GM19239 (cell line): Measurements from ENCODE around the gene ADGRV1.
"Not testable (repeated sequence)": the region's sequence is repeated elsewhere in the genome, so short reads cannot be mapped to it uniquely, and the experiment has no call there.

Experiments used
- DNase-seq: peaks from one replicate; pipeline ENCODE4 v3.0.0; 2011; ENCODE audit warnings: low spot score; ENCODE audit not compliant: insufficient read length
- FAIRE-seq: peaks from 2 replicates; lab custom pipeline; 2011; peaks lifted over from hg19 to GRCh38; lab: Jason Lieb, UNC

Gene ADGRV1

DNA sequence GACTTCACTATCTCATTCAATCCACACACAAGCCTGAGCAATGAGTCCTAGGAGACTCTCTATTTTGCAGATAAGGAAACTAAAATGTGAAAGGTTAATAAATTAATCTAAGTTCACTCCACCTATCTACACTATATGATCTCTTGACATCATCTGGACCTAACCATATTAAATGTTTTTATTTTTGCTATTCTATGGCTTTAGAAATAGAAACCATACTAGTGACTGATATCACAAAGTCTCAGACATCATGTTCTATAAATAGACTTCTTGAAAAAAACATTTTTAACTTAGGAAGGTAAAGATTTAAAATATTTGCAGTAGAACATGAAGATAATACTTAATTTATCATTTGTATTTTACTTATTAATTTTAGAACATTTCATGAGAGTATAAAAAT is 9.4 kb upstream of the ADGRV1 start:
- DNase-seq (no peak), FAIRE-seq (no peak)

DNA sequence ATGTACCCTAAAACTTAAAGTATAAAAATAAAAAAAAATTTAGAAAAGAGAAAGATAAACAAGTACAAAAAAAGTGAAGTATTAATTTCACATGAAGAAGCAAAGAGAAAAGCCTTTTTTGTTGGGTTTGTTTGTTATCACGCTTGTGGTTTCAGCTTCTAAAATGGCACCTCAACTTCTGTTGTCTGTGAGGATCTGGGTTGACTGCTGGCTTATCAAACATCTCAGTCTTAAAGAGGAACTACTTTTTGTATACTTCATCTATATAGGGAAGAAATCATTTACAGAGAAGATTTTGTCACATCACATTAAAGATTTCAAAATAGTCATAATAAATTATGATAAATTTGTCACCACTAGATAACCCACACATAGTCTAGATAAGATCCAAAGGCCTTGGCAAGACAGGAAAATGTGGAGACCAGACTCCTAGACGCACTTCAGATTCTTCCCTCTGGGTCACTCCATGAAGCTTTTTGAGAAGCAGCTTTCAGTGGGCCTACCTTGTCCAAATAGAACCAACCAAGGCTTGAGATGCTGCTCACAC is 8.8 kb upstream of the ADGRV1 start:
- DNase-seq = no peak
- FAIRE-seq = no peak

GRCh38 chr5:90550963-90551362 is 7.6 kb upstream of the ADGRV1 start:
- DNase-seq = no peak
- FAIRE-seq = no peak

DNA sequence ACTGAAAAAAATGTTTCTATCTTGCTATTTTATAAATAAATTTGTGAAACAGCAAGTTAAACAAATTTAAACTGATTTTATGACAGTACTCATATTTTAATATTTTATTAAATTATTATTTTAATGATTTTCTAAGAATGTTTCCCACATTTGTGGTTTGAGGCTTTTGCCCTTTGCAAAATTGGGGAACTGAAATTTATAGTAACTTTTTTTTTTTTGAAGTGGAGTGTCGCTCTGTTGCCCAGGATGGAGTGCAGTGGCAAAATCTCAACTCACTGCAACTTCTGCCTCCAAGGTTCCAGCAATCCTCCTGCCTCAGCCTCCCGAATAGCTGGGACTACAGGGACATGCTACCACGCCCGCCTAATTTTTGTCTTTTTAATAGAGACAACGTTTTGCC is 7.2 kb upstream of the ADGRV1 start:
- DNase-seq = no peak

DNA sequence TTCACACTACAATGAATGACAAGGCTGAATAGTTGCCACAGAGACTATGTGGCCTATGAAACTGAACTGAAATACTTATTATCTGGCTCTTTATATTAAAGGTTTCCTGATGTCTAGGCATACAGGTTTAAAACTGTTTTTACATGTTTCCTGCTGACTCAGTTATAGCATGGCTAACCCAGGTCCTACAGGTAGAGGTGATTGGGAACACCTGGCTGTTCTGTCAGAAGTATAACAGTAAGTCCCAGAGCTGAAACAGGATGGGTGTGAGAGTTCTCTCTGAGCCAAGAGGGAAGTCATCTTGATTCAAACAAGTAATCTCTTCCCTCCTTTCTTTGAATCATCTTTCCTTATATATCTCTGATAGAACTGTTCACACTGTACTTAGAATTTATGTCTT is 4.9 kb upstream of the ADGRV1 start:
- FAIRE-seq = no peak
- DNase-seq = no peak

More for the DNA sequence above, 7.2 kb upstream of the ADGRV1 start:
- no peak for FAIRE-seq

- FAIRE-seq (no peak), DNase-seq (no peak)
Measured at GRCh38 chr5:90554358-90555006, 4.1 kb upstream of the ADGRV1 start.

DNA sequence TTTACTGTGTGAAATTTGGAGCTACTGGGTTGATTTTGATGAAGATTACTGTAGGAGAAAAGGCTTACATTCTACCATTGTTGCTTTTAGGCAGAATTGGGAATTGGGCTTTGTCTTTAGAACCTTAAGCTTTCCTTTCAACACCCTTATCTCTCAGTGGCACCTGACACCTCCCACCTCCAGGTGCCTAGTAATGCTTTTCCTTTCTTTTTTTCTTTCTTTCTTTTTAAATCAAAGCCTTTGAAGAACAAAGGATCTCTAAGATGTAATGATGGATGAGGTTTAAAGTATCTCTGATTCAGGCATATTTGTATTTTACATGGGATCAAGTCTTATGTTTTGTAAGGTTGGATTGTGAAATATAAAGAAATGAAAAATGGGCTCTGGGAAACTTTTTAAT is 2.9 kb upstream of the ADGRV1 start:
- FAIRE-seq (no peak), DNase-seq (no peak)

GRCh38 chr5:90557391-90557790 is 1.2 kb upstream of the ADGRV1 start:
- no peak for FAIRE-seq
- no peak for DNase-seq

GRCh38 chr5:90557871-90558270 is 726 bp upstream of the ADGRV1 start:
- FAIRE-seq (no peak), DNase-seq (no peak)

DNA sequence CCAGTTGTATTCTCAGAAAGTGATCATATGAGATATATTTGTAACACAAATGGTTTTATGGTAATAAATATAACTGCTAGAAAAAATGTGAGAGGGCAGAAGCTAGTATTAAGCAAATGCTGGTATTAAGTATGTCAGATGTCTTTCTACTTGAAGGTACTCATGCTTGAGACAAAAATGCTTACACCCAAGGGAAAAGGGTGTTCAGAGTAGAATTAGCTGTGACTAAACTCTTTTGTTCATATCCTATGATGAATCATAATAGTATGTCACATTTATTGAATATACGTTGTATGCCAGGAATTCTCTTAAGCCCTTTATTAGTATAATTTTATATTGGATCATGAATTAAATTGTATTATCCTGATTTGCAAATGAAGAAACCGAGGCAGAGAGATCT is 2.2 kb downstream of the ADGRV1 start:
- no peak for FAIRE-seq

DNA sequence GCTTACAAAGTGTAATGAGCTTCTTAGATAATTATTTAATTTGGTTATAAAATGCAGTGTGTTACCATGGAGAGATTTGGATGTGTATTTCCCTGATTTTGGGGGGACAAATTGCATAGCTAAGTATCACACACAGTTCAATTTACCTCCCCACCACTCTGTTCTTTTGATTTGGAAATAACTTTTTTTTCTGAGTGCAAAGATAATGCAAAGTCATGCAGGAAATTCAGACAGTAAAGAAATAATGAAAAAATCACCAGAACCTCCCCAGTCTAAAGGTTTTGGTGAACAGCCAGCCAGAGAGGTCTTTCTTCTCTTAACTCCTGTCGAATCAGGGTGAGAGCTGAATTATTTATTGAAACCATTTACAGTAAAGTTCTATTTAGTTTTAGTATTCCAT is 3.2 kb downstream of the ADGRV1 start:
- FAIRE-seq (no peak), DNase-seq (no peak)

More for the DNA sequence above, 2.2 kb downstream of the ADGRV1 start:
- no peak for DNase-seq

GRCh38 chr5:90562341-90562740 is 3.7 kb downstream of the ADGRV1 start:
- DNase-seq (no peak), FAIRE-seq (no peak)

GRCh38 chr5:90563108-90563507 is 4.5 kb downstream of the ADGRV1 start:
- no peak for FAIRE-seq
- no peak for DNase-seq

DNA sequence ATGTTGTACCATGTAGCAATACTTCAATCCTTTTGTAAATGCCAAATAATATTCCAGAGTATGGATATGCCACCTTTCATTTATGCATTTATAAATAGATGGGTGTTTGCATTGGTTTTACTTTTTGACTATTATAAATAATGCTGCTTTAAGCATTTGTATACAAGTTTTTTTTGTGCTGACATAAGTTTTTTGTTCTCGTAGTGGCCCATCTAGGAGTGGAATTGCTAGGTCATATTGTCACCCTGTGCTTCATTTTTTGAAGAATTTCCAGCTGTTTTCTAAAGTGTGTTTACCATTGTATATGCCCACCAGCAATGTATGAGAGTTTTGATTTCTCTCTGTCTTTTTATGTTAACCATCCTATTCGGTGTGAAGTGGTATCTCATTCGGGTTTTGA is 6.9 kb downstream of the ADGRV1 start:
- FAIRE-seq (no peak), DNase-seq (no peak)

GRCh38 chr5:90569084-90569483 is 10.5 kb downstream of the ADGRV1 start:
- no peak for FAIRE-seq
- DNase-seq = no peak

GRCh38 chr5:90570034-90570433 is 11.4 kb downstream of the ADGRV1 start:
- FAIRE-seq (no peak), DNase-seq (no peak)

DNA sequence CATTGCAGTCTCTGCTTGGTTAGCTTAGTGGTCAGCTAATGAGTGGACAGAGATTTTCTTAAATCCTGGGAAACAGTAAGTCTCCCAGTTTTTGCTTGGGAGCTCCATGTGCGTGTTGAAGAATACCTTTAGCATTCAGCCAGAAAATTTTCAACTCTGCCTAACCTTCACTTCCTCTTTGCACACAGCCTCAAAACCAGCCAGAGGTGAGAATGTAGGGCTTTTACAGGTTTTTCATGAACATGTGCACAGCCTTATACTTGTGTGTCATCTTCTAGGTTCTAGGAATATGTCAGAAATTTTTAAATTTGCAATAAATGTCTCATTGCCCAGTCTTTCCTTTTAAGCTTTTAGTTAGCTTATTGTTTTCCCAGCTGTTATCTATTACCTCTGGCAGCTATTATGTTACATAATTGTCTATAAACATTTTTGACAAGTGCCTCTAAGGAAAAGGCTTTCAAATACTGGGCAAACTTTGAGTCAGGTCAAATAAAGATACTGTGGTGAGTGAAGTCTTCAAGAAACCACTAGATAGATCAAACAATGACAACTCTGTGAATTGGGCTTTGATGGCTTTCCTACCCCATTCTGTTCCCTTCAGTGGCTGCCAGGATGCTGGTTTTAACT is 12.7 kb downstream of the ADGRV1 start:
- FAIRE-seq = no peak
- DNase-seq = no peak

DNA sequence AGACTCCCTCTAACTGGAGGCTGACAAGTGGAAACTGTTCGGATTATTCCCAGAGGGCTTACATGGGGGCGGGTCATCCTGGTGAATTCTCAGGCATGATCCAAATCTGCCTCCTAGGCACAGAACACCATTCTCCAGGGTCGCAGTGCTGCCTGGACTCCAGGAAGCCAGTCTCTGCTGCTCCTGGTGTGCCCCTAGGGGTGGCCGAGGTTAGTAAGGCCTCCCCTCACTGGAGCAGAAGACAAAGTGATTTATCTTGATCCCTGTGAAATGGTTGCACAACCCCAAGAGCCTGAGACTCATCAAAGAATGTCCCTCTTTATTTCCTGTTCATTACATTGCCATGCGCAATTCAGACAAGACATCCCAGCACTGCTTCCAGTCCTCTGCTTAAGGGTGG is 17.1 kb downstream of the ADGRV1 start:
- no peak for DNase-seq
- FAIRE-seq = no peak

DNA sequence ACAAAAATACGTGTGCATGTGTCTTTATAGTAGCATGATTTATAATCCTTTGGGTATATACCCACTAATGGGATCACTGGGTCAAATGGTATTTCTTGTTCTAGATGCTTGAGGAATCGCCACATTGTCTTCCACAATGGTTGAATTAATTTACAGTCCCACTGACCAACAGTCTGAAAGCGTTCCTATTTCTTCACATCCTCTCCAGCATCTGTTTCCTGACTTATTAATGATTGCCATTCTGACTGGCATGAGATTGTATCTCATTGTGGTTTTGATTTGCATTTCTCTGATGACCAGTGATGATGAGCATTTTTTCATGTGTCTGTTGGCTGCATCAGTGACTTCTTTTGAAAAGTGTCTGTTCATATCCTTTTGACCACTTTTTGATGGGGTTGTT is 18.0 kb downstream of the ADGRV1 start:
- not testable (repeated sequence) for FAIRE-seq, DNase-seq

DNA sequence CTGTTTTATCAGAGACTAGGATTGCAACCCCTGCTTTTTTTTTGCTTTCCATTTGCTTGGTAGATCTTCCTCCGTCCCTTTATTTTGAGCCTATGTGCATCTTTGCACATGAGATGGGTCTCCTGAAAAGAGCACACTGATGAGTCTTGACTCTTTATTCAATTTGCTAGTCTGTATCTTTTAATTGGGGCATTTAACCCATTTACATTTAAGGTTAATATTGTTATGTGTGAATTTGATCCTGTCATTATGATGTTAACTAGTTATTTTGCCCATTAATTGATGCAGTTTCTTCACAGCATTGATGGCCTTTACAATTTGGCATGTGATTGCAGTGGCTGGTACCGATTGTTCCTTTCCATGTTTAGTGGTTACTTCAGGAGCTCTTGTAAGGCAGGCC is 21.3 kb downstream of the ADGRV1 start:
- not testable (repeated sequence) for FAIRE-seq, DNase-seq

GRCh38 chr5:90581956-90582355 is 23.4 kb downstream of the ADGRV1 start:
- DNase-seq (no peak), FAIRE-seq (no peak)
